Measurements from ENCODE around the gene EXOC6B.

GRCh38 chr2:72512376-72512775 is 313.5 kb downstream of the EXOC6B start:
- TF ChIP-seq YY1 (IDR thresholded peaks at IDR 0.05; ENCODE audit: insufficient read depth, insufficient read length) (no peak), ZNF274 (IDR thresholded peaks at IDR 0.05; ENCODE audit: low read depth, low read length) (no peak)

Measured in NT2/D1 (cell line).